HCT116 (cell line): ENCODE measurements around the gene ETNK2. TPM values are rescaled to one million over a fixed set of nuclear protein-coding genes. Genes with fewer than 3 reads are reported as not detected.

Experiments used
- ATAC-seq: fragments of 200-7000 bp; cut with Tn5 transposase; 2 replicates; pipeline ENCODE4 v1.9.1; 2020; ENCODE audit warnings: mild to moderate bottlenecking, moderate library complexity
- BruUV-seq: library from RNA; stranded (reverse); fragments of 400-500 nt; replicated peaks from 2 replicates; lab custom pipeline; 2021; lab: Mats Ljungman, UMichigan
- CTCF ChIA-PET: fragments of 300-600 bp; sonication (Branson Sonifier 250); formaldehyde crosslinking; loops from one replicate; lab custom pipeline; 2021; ENCODE audit warnings: antibody characterized with exemption; lab: Charles Lee
- POLR2A ChIA-PET: fragments of 300-600, 350-600 bp; sonication (Branson Sonifier 250); formaldehyde crosslinking; loops from one replicate; lab custom pipeline; 2021; ENCODE audit warnings: antibody characterized with exemption; lab: Charles Lee
- RAD21 ChIA-PET, 2 experiments: fragments of 300-600 bp; sonication (Branson Sonifier 250); formaldehyde crosslinking; loops; one replicate each; lab custom pipeline; 2023; ENCODE audit warnings: low total read pairs in 2 of 2; ENCODE audit not compliant: uncharacterized antibody in 2 of 2, unreplicated experiment in 2 of 2, low non-redundant PET in 1 of 2; lab: Charles Lee
- DNase-seq: peaks from one replicate; pipeline ENCODE4 v3.0.0-alpha.2; 2010; ENCODE audit warnings: low read depth, low spot score
- H2AFZ ChIP-seq: fragments of 200-600 bp; shearing (Covaris generic), sonication (generic); 2 replicates; pipeline ENCODE4 v1.6.1; 2017; ENCODE audit warnings: low read depth, mixed run types, mixed read lengths, antibody characterized with exemption, low read length; ENCODE audit not compliant: poor library complexity, severe bottlenecking
- H3K27ac ChIP-seq: 2 replicates; pipeline ENCODE4 v1.5.1; 2012; ENCODE audit warnings: low read depth, low read length
- H3K27me3 ChIP-seq: fragments of 200-600 bp; sonication (generic); 2 replicates; pipeline ENCODE4 v1.6.1; 2016; ENCODE audit warnings: mixed run types, low read length, mixed read lengths; ENCODE audit not compliant: insufficient read depth
- H3K36me3 ChIP-seq, 2 experiments: fragments of 200-500 bp in 1 of 2; fragments of 200-600 bp in 1 of 2; sonication (Bioruptor generic) in 1 of 2; sonication (generic) in 1 of 2; 2 replicates each; pipeline versions ENCODE4 v1.5.1 to v1.6.1; 2014 to 2016; ENCODE audit warnings: low read length in 2 of 2, inconsistent platforms in 1 of 2, mixed read lengths in 1 of 2, mixed run types in 1 of 2; ENCODE audit not compliant: insufficient read depth in 2 of 2, control insufficient read depth in 1 of 2
- H3K4me1 ChIP-seq, 2 experiments: fragments of 200-600 bp in 1 of 2; sonication (generic) in 1 of 2; 2 replicates each; pipeline versions ENCODE4 v1.5.1 to v1.6.1; 2012 to 2017; ENCODE audit warnings: low read length in 2 of 2, inconsistent platforms in 1 of 2, mild to moderate bottlenecking in 1 of 2, mixed read lengths in 1 of 2, mixed run types in 1 of 2, moderate library complexity in 1 of 2; ENCODE audit not compliant: insufficient read depth in 2 of 2, control insufficient read depth in 1 of 2
- H3K4me2 ChIP-seq: fragments of 200-600 bp; sonication (generic); 2 replicates; pipeline ENCODE4 v1.6.1; 2017; ENCODE audit warnings: mixed run types, low read length, mixed read lengths
- H3K4me3 ChIP-seq, 2 experiments: fragments of 200-600 bp in 1 of 2; sonication (generic) in 1 of 2; replicated peaks in 1 of 2; 2 replicates each; pipeline ENCODE4 v1.5.1; 2011 to 2016; ENCODE audit warnings: low read length in 2 of 2, control low read depth in 1 of 2, low read depth in 1 of 2, mild to moderate bottlenecking in 1 of 2, mixed read lengths in 1 of 2, mixed run types in 1 of 2
- H3K79me2 ChIP-seq: fragments of 200-600 bp; sonication (generic); 2 replicates; pipeline ENCODE4 v1.6.1; 2017; ENCODE audit warnings: mild to moderate bottlenecking, mixed run types, low read length, moderate library complexity, mixed read lengths; ENCODE audit not compliant: insufficient read depth
- H3K9ac ChIP-seq: fragments of 200-600 bp; sonication (generic); 2 replicates; pipeline ENCODE4 v1.6.1; 2016; ENCODE audit warnings: low read length, mixed read lengths
- H3K9me2 ChIP-seq: fragments of 200-600 bp; sonication (generic), shearing (Covaris generic); 2 replicates; pipeline ENCODE4 v1.6.1; 2017; ENCODE audit warnings: mixed run types, mild to moderate bottlenecking, moderate library complexity; ENCODE audit not compliant: insufficient read depth
- H3K9me3 ChIP-seq, 2 experiments: fragments of 200-500 bp in 1 of 2; fragments of 200-600 bp in 1 of 2; sonication (Bioruptor generic) in 1 of 2; sonication (generic) in 1 of 2; 2 replicates each; pipeline ENCODE4 v1.6.1; 2014 to 2017; ENCODE audit warnings: low read length in 2 of 2, mixed read lengths in 2 of 2, inconsistent platforms in 1 of 2, low read depth in 1 of 2, mild to moderate bottlenecking in 1 of 2, mixed run types in 1 of 2, moderate library complexity in 1 of 2; ENCODE audit not compliant: control insufficient read depth in 1 of 2, insufficient read depth in 1 of 2
- H4K20me1 ChIP-seq: fragments of 200-600 bp; sonication (generic), shearing (Covaris generic); 2 replicates; pipeline ENCODE4 v1.6.1; 2017; ENCODE audit warnings: mixed run types, mild to moderate bottlenecking, moderate library complexity; ENCODE audit not compliant: insufficient read depth
- CBX3 ChIP-seq: IDR thresholded peaks from 2 replicates; pipeline ENCODE4 v1.6.1; 2012; ENCODE audit warnings: low read depth
- CEBPB ChIP-seq: IDR thresholded peaks from 2 replicates; pipeline ENCODE4 v1.6.1; 2012; ENCODE audit warnings: low read depth
- EGR1 ChIP-seq: IDR thresholded peaks from 2 replicates; pipeline ENCODE4 v1.6.1; 2012; ENCODE audit warnings: low read depth
- ELF1 ChIP-seq: IDR thresholded peaks from 2 replicates; pipeline ENCODE4 v1.6.1; 2012; ENCODE audit warnings: low read depth, borderline replicate concordance
- EZH2 ChIP-seq: fragments of 200-600 bp; sonication (generic); IDR thresholded peaks from 2 replicates; pipeline ENCODE4 v1.6.1; 2017; ENCODE audit warnings: antibody characterized with exemption, mixed run types
- JUND ChIP-seq: IDR thresholded peaks from 2 replicates; pipeline ENCODE4 v1.6.1; 2012
- POLR2A ChIP-seq: IDR thresholded peaks from 2 replicates; pipeline ENCODE4 v1.7.0; 2011; ENCODE audit warnings: borderline replicate concordance; ENCODE audit not compliant: insufficient read depth, insufficient read length; ENCODE audit errors: extremely low read depth
- POLR2AphosphoS5 ChIP-seq: IDR thresholded peaks from 2 replicates; pipeline ENCODE4 v1.6.1; 2011; ENCODE audit warnings: mild to moderate bottlenecking, low read depth, low read length, moderate library complexity
- RAD21 ChIP-seq: IDR thresholded peaks from 2 replicates; pipeline ENCODE4 v1.6.1; 2012; ENCODE audit warnings: low read depth, mild to moderate bottlenecking
- SIN3A ChIP-seq: IDR thresholded peaks from 2 replicates; pipeline ENCODE4 v1.6.1; 2012; ENCODE audit warnings: low read depth
- TCF7L2 ChIP-seq: IDR thresholded peaks from 2 replicates; pipeline ENCODE4 v1.7.0; 2011; ENCODE audit warnings: borderline replicate concordance, inconsistent platforms; ENCODE audit not compliant: insufficient read depth, insufficient read length; ENCODE audit errors: extremely low read depth
- YY1 ChIP-seq: IDR thresholded peaks from 2 replicates; pipeline ENCODE4 v1.6.1; 2011; ENCODE audit warnings: low read length, low read depth, moderate library complexity, mild to moderate bottlenecking; ENCODE audit not compliant: insufficient replicate concordance; ENCODE audit errors: extremely low read depth
- ZFX ChIP-seq: fragments of 450-650 bp; IDR thresholded peaks from 2 replicates; pipeline ENCODE4 v1.6.1; 2017
- ZNF274 ChIP-seq: fragments of 200-500 bp; sonication (Bioruptor generic); IDR thresholded peaks from 2 replicates; pipeline ENCODE4 v1.6.1; 2014; ENCODE audit warnings: mild to moderate bottlenecking, low read depth, low read length, inconsistent platforms
- intact Hi-C: fragments of 100-400 bp; cut with micrococcal nuclease; formaldehyde crosslinking; loops from 2 replicates; pipeline ENCODE4 v1.10.0; 2022
- total RNA-seq: library from RNA; stranded (reverse); gene quantifications from one replicate; pipeline ENCODE4 v1.2.1, GENCODE V29; 2021; ENCODE audit not compliant: unreplicated experiment
- TF ChIP-seq, protein P1 (sequence below): IDR thresholded peaks from 2 replicates; pipeline ENCODE4 v1.6.1; 2012; ENCODE audit warnings: low read depth
- TF ChIP-seq, protein P2 (sequence below), 3 experiments: fragments of 200-600 bp in 1 of 3; sonication (generic) in 1 of 3; IDR thresholded peaks in 2 of 3; conservative IDR thresholded peaks in 1 of 3; 2 replicates each; pipeline ENCODE4 v1.5.1; 2012 to 2017; ENCODE audit warnings: low read depth in 2 of 3, low read length in 2 of 3, antibody characterized with exemption in 1 of 3, borderline replicate concordance in 1 of 3, control low read depth in 1 of 3, mild to moderate bottlenecking in 1 of 3, mixed read lengths in 1 of 3, mixed run types in 1 of 3, moderate library complexity in 1 of 3; ENCODE audit not compliant: insufficient read depth in 1 of 3
- TF ChIP-seq, protein P3 (sequence below): IDR thresholded peaks from 2 replicates; pipeline ENCODE4 v1.6.1; 2011; ENCODE audit warnings: mild to moderate bottlenecking, low read length, moderate library complexity; ENCODE audit not compliant: insufficient replicate concordance; ENCODE audit errors: extremely low read depth
- TF ChIP-seq, protein P4 (sequence below): IDR thresholded peaks from 2 replicates; pipeline ENCODE4 v1.6.1; 2012

Gene ETNK2
- total RNA-seq, 1 experiment from 2014 or later = 16.1 TPM

DNA sequence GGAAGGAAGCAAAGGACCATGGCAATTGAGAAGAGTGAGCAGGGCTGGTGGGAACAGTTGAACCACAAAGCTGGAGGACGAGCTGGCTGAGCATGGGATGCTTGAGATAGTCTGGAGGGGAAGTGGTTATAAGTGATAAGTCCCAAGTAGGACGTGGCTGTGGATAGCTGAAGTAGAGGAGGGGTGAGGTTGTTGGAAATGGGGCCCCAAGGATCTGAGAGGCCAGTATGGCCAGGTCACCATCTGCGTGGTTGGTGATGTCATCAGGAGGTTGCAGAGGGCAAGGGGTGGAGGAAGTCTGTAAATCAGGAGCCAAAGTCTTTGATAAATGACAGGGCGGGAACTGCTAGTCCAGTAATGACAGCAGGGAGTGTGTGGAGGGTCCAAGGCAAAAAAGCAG, 25.3 kb upstream of the ETNK2 start:
- peaks cover 6 to 49% of the 10 kb centered on the region in 2 experiments; a peak in 3 of 4 replicates for H3K4me1 ChIP-seq
- H2AFZ ChIP-seq = no peak overlapping the region
- H3K36me3 ChIP-seq = no peaks in the 10 kb centered on the region
- H3K27ac ChIP-seq = no peak overlapping the region
- H3K9me2 ChIP-seq = no peaks in the 10 kb centered on the region
- RAD21 ChIA-PET = no interaction called here
- POLR2A ChIA-PET = no interaction called here
- DNase-seq = no peak
- no TSS peak for BruUV-seq
- no peak overlapping the region for H3K4me3 ChIP-seq
- intact Hi-C loops = no loop called here
- H3K4me2 ChIP-seq = peak overlapping the region; percentile 25
- H4K20me1 ChIP-seq = no peaks in the 10 kb centered on the region
- H3K27me3 ChIP-seq = no peaks in the 10 kb centered on the region
- ATAC-seq = peak; percentile 33; the same call in 1 of the 2 replicates
- H3K79me2 ChIP-seq = no peaks in the 10 kb centered on the region
- no peak overlapping the region for H3K9ac ChIP-seq
- CTCF ChIA-PET = interaction anchor here (2.3 kb wide), 1 partner anchor 14 kb away, joined by 8 read pairs; no protein-coding TSS in a partner anchor
- H3K9me3 ChIP-seq = no peaks in the 10 kb centered on the region
- TF ChIP-seq TCF7L2 (no peak), JUND (no peak), POLR2A (no peak), CBX3 (no peak), EZH2 (no peak), ELF1 (no peak), SIN3A (no peak), RAD21 (no peak), POLR2AphosphoS5 (no peak), YY1 (no peak), EGR1 (no peak), CEBPB (no peak), ZFX (no peak), ZNF274 (no peak)
- TF ChIP-seq, protein P1, sequence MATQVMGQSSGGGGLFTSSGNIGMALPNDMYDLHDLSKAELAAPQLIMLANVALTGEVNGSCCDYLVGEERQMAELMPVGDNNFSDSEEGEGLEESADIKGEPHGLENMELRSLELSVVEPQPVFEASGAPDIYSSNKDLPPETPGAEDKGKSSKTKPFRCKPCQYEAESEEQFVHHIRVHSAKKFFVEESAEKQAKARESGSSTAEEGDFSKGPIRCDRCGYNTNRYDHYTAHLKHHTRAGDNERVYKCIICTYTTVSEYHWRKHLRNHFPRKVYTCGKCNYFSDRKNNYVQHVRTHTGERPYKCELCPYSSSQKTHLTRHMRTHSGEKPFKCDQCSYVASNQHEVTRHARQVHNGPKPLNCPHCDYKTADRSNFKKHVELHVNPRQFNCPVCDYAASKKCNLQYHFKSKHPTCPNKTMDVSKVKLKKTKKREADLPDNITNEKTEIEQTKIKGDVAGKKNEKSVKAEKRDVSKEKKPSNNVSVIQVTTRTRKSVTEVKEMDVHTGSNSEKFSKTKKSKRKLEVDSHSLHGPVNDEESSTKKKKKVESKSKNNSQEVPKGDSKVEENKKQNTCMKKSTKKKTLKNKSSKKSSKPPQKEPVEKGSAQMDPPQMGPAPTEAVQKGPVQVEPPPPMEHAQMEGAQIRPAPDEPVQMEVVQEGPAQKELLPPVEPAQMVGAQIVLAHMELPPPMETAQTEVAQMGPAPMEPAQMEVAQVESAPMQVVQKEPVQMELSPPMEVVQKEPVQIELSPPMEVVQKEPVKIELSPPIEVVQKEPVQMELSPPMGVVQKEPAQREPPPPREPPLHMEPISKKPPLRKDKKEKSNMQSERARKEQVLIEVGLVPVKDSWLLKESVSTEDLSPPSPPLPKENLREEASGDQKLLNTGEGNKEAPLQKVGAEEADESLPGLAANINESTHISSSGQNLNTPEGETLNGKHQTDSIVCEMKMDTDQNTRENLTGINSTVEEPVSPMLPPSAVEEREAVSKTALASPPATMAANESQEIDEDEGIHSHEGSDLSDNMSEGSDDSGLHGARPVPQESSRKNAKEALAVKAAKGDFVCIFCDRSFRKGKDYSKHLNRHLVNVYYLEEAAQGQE = no peak
- TF ChIP-seq, protein P2, sequence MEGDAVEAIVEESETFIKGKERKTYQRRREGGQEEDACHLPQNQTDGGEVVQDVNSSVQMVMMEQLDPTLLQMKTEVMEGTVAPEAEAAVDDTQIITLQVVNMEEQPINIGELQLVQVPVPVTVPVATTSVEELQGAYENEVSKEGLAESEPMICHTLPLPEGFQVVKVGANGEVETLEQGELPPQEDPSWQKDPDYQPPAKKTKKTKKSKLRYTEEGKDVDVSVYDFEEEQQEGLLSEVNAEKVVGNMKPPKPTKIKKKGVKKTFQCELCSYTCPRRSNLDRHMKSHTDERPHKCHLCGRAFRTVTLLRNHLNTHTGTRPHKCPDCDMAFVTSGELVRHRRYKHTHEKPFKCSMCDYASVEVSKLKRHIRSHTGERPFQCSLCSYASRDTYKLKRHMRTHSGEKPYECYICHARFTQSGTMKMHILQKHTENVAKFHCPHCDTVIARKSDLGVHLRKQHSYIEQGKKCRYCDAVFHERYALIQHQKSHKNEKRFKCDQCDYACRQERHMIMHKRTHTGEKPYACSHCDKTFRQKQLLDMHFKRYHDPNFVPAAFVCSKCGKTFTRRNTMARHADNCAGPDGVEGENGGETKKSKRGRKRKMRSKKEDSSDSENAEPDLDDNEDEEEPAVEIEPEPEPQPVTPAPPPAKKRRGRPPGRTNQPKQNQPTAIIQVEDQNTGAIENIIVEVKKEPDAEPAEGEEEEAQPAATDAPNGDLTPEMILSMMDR (IDR thresholded peaks at IDR 0.05 in 2 of 3, conservative IDR thresholded peaks at IDR 0.05 in 1 of 3; ENCODE audit: borderline replicate concordance in 1 of 3, insufficient read depth in 1 of 3, low read depth in 2 of 3, low read length in 2 of 3) = no peak
- TF ChIP-seq, protein P3, sequence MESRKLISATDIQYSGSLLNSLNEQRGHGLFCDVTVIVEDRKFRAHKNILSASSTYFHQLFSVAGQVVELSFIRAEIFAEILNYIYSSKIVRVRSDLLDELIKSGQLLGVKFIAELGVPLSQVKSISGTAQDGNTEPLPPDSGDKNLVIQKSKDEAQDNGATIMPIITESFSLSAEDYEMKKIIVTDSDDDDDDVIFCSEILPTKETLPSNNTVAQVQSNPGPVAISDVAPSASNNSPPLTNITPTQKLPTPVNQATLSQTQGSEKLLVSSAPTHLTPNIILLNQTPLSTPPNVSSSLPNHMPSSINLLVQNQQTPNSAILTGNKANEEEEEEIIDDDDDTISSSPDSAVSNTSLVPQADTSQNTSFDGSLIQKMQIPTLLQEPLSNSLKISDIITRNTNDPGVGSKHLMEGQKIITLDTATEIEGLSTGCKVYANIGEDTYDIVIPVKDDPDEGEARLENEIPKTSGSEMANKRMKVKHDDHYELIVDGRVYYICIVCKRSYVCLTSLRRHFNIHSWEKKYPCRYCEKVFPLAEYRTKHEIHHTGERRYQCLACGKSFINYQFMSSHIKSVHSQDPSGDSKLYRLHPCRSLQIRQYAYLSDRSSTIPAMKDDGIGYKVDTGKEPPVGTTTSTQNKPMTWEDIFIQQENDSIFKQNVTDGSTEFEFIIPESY = no peak
- TF ChIP-seq, protein P4, sequence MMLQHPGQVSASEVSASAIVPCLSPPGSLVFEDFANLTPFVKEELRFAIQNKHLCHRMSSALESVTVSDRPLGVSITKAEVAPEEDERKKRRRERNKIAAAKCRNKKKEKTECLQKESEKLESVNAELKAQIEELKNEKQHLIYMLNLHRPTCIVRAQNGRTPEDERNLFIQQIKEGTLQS = no peak
